Measurements from ENCODE around the gene ELF3.

- no peak for TF ChIP-seq POLR2A (IDR thresholded peaks at IDR 0.05)
- no peak for TF ChIP-seq CTCF (IDR thresholded peaks at IDR 0.05)
These were observed 43.7 kb downstream of the ELF3 start for GRCh38 chr1:202054094-202054493.

Data from body of pancreas (tissue), 4 donors.